Activated CD4-positive, alpha-beta T cell treated with anti-CD3 and anti-CD28 coated beads, Interleukin-2, amount 50 U/mL, for 48 hours (primary cell): Measurements from ENCODE around the gene PIEZO1.

ENCODE experiments used
- DNase-seq, 2 experiments: peaks; one replicate each; pipeline ENCODE4 v3.0.0-alpha.2; 2020

The PIEZO1 gene

DNA sequence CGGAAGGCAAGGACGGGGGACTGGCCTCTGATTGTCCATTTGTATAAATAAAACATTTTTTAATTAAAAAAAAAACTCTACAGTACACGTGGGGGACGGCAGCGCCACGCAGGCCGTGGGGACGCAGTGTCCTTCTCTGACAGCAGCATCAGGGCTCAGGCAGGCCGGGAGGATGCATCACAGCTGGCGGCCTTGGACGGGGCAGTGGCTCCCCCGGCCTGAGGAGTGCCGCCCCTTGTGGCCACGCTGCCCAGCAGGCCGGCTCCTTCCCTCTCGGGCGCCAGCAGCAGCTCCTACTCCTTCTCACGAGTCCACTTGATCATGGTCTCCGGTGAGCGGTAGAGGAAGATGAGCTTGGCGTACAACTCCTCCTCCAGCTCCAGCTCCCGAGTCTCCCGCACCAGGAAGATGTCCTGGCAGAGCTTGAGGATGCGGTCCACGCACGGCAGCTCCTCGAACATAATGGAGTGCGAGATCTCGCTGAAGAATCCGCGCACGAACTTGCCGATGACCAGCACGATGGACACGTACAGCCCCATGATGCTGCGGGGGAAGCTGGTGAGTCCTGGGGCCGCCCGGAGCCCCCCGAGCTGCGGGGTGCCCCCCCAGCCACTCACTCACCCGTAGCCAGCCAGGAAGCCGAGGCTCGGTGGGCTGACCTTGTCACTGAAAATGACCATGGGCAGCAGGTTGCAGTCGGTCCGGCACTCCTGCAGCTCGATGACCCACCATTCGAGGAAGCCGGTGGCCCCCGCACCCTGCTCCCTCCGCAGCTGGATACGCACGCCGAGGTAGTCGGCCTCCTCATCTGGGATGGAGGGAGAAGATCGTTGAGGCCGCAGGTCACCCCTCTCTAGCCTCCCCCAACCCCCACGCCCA lies 69.5 kb downstream of the PIEZO1 start:
- DNase-seq, result no peak

DNA sequence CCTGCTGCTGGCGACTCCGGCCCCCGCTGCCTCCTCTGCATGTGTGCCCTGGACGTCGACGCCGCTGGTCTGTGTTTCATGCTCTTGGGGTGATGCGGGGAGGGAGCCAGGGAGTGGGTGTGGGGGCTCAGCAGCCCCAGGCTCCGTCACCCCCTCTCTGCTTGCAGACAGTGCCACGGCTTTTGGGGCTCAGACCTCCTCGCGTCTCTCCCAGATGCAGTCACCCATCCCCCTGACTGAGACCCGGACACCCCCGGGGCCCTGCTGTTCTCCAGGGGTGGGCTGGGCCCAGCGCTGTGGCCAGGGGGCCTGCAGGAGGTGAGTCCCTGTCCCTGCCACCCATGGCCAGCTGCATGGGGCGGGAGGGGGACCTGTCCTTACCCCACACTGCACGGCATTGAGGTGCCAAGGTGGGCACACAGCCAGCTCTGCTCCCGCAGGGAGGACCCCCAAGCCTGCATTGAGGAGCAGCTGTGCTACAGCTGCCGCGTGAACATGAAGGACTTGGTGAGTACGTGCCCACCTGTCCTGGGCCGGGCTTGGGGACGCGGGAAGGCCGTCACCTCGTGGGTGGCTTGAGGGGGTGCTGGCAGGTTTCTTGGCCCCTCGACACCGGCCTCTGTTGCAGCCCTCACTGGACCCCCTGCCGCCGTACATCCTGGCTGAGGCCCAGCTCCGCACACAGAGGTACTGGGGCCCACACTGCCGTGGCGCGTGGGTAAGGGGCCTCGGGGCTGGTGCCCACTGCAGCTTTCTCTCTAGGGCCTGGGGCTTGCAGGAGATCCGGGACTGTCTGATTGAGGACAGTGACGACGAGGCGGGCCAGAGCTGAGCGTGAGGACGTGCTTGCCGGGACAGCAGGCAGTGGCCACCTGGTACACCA lies 70.4 kb downstream of the PIEZO1 start:
- no peak for DNase-seq

DNA sequence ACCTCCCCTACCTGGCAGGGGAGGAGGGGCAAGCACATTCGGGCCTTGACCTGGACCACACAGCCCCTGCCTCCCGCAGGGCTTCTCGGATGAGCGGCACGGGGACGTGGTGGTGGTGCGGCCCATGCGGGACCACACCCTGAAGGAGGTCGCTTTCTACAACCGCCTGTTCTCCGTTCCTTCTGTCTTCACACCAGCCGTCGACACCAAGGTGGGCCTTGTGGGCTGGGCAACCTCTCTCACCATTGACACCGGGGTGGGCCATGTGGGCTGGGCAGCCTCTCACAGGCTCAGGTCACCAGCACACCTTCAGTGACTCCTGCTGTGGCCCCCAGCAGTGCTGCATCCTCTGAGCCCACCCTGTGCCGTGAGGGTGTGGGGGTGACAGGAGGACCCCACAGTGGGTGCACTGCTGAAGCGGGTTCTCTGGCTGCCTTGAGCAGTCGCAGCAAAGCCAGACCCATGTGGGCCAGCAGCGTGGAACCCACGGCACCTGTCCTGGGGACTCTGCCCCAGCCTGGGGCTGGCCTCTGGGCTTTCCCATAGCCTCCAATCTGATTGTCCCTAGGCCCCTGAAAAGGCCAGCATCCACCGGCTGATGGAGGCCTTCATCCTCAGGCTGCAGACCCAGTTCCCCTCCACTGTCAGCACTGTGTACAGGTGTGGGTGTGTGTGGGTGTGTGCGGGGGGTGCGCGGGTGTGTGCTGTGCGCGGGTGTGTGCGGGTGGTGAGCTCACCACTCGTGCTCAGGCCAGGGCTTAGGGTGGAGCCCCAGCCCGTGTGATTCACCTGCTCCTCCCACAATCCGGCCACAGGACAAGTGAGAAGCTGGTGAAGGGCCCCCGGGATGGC lies 71.2 kb downstream of the PIEZO1 start:
- DNase-seq, result no peak

DNA sequence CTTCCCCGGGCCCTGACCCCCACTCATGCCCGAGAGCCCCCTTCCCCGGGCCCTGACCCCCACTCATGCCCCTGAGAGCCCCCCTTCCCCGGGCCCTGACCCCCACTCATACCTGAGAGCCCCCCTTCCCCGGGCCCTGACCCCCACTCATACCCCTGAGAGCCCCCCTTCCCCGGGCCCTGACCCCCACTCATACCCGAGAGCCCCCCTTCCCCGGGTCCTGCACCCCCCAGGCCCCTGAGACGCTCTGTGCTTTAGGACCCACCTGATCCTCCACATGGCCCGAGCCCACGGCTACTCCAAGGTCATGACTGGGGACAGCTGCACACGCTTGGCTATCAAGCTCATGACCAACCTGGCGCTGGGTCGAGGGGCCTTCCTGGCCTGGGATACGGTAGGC lies 72.0 kb downstream of the PIEZO1 start:
- DNase-seq, result no peak

DNA sequence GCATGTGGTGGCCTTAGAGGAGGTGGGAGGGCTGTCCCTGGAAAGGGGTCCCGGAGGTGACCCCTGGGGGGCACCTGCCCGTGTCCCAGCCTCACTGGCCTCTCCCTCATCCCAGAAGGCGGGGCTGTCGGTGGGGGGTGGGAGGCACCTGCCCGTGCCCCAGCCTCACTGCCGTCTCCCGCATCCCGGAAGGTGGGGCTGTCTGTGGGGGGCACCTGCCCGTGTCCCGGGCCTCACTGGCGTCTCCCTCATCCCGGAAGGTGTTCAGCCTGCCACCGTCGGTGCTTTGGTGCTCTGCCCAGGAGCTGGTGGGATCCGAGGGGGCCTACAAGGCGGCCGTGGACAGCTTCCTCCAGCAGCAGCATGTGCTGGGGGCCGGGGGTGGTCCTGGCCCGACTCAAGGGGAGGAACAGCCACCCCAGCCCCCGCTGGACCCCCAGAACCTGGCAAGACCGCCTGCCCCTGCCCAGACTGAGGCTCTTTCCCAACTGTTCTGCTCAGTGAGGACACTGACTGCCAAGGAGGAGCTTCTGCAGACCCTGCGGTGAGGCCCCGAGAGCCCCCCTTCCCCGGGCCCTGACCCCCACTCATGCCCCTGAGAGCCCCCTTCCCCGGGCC lies 72.5 kb downstream of the PIEZO1 start:
- DNase-seq, result no peak

DNA sequence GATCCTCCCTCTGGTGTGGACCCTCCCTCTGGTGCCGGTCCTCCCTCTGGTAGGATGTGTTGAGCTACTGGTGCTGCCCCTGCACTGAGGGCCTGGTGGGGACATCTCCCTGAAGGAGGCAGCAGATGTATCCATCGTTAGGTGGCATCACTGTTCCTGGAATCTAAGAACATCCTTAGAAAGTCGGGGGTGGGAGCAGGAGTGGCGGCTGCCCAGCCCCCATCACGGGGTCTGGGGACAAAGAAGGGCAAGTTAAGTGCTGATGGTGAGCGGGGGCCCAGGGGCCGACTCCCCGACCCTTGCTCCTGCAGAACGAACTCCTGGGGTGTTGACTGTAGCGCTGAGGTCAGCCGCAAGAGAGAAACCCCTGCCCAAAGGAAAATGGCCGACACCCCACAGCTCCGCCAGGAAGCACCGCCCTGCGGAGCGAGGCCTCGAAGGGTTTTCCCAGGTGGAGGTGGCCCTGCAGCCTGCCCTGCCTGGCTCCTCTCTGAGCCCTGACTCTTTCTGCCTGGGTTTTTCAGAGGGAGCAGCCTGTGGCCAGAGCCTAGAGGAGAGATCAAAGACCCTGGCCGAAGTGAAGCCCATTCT lies 73.2 kb downstream of the PIEZO1 start:
- no peak for DNase-seq

DNA sequence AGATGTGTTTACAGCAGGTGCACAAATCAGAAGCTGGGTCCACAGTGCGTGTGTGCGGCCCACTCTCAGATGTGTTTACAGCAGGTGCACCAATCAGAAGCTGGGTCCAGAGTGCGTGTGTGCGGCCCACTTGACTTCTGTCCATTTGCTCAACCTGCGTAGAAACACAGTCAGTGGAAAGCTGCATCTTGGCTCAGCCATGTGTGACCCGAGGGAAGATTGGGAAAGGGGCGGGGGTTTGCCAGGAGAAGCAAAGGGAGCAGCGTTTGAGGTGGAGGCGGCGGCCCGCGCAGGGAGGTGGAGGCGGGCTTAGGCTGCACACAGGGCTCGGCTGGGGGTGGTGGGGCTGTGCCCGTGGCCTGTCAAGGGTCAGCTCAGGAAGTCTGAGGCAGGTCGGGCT lies 74.5 kb downstream of the PIEZO1 start:
- no peak for DNase-seq

DNA sequence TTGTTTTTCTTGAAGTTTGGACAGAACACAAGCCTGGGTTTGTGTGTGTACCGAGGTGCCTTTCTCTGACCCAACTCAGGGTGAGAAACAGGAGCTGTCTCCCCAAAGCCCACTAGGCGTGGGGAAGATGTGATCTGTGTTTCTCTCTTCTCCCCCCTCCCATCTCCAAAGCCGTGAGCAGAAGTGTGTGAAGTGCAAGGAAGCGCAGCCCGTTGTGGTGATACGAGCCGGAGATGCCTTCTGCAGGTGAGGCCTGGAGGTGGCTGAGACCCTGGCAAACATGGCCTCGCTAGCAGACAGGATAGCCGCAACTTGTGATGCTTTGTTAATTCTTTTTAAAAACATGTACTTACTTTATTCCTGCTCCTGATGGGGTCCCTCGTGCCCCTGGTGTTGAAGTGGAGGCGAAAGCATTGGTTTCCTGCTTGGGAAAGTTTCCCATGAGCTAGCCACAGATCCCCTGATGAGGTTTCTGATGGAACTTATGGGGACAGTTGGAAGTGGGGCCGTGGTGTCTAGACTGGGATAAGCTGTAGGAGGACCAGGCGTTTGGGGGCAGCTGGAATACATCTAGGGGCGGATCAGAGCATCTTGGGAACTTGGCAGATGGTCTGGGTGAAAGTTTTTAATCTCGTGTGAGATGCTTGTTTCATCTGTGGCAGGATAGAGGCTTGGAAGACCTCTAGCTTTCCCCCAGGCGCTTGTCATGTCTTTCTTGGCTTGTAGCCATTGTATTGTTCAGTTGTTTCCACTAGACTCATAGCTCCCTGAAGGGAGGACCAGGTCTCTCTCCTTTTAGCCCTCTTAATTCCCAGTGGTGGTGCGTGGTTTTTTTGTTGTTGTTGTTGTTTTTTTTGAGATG lies 77.8 kb downstream of the PIEZO1 start:
- no peak for DNase-seq

DNA sequence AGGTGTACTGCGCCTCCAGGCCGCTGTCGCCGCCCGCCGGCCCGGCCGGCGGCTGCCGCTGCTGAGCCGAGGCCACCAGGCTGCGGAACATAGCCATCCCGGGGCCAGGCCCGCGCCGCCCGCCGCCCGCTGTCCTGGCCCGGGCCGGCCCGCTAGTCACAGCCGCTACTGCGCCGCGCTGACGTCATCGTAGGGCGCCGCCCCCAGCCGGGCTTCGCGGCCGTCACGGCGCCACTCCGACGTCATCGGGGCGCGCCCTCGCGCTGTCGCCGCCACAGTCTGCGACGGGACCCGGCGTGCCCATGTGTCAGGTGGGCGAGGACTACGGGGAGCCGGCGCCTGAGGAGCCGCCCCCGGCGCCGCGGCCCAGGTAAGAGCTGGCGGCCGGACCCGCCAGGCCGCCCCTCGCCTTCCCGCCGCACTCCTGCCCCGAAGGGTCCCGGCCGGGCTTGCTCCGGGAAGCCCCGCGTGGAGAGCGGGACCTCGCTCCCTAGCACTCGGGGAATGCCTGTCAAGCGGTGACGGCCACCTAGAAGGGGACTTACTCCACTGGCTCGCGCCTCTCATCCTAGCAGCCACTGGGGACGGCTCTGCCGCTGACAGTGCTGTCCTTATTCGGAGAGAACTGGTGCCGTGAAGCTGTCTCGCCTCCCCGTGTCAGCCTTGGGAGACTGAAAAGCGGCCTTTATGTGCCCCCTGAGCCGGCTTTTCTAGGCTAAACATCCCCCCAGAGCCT lies 78.6 kb downstream of the PIEZO1 start, which contains the start of the genes CTU2 and RNF166:
TSS of gene CTU2 (plus strand) at position 275 of the 736 bp plus-strand sequence. CDS start at position 303, 28 bp downstream.
TSS of gene RNF166 (minus strand) at position 180 of the 736 bp plus-strand sequence. CDS start at position 97, 83 bp downstream.
- peak; percentile 91 to 93 for DNase-seq

DNA sequence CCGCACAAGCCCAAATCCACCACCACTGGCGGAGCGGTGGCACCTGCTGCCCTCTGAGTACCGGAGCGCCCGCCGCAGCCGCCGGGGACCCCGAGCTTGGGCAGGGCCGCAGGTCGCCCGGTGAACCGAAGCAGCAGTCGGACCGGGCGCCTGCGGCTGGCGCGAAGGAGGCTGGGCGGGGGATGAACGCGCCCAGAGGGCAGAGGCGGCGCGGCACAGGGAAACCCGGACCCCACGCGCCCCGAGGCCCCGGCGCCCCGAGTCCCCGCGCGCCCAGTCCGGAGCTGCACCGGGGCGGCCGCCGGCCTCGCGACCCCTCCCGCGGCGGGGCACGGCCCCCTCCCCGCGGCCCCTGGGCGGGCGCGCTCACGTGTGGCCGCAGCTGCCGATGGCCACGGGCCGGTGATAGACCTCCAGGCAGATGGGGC lies 79.2 kb downstream of the PIEZO1 start:
- DNase-seq, result peak; percentile 25 to 37

DNA sequence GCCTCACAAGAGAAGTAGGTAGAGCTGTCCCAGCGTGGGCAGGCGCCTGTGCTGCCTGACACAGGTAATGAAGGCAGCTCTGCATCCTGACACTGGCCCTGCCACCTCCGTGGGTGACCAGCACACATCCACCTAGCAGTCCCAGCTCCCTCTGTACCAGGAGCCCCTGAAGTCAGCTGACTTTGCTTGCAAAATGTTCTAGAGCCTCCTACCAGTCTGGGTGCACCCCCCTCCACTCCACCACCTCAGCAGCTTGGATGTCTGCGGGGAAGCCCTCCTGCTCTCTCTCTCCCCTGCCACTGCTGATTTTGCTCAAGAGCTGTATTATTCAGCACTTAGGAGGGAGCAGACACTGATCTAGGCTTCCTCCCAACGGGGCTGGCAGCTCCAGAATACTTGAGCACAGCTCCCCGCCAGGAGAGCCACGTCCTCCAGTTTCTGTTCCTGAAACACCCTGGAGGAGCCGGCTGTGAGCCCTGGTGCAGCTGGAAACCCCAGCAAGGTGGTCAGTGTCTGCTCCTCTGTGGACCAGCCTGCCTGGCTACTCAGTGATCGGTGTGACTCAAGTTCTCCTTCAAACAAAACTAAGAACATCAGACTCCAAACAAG lies 79.8 kb downstream of the PIEZO1 start:
- peak; percentile 18 to 32 for DNase-seq

DNA sequence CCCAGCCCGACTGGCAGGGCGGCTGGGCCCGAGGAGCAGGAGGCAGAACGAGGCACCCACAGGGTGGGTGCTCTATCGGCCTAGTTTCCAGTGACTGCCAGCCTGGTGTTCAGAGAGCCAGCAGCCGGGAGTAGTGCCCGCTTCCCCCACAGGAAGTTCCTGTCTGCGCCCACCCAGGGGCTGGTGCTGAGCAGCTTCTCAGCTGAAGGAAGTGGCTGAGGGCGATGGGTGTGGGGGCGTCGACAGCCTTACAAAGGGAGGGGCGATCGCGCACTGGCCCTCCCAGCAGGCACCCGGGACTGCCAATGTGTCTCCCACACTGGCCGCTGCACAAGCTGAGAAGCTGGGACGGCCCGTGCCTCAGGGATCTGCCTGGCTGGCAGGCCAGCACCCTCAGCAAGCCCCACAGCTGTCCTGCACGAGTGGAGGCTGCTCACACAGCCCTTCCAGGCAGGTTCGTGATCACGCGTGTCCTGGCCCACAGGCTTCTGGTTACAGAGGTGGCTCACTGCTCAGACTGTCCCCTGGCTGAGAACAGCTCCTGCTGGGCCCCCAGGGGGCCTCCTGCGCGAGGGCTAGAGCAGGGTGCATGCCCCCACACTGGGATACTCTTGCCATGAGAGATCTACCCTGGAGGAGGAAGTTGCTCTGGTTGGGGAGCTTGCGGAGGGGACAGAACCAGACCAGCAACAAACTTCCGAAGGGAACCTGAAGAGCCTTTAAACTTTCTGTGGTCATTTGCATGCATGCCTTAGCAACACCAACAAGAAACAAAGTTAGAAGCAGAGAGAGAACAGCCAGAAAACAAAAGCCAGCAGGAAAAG lies 81.3 kb downstream of the PIEZO1 start:
- peak; percentile 78 to 80 for DNase-seq

DNA sequence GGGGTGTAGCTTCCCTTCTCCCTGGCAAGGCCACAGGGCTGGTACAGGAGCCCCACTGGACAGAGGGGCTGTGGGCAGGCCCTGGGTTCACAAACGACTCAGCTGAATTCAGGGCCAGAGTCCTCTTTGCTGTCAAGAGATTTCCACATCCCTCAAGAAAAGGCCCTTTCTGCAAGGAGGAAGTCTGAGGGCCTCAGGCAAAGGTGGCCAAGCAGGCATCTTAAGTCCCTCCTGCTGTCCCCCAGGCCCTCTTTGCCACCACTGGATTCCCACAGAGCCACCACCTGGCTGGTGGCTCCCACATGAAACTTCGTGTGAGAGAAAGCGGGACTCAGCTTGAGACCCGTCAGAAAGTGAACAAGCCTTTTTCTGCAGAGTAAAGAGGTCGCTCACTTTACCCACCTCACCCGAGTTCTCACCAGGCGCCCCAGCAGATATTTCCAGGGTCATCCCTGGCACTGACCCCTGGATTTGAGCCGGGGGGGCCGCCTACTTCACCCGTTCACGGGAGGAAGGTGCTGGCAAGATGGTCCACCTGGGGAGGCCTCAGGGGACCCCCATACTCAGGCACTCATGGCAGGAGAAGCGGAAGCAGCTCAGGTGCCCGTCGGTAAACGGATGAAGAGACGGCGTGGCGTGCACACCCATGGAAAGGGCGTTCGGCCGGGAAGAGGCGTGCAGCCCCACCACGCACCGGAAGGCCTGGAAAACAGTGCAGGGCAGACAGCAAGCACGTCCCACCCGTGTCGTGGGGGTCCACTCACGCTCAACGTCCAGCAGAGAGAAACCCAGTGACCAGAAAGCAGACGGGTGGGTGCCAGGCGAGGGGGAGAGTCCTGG lies 82.4 kb downstream of the PIEZO1 start:
- peak; percentile 36 to 48 for DNase-seq

DNA sequence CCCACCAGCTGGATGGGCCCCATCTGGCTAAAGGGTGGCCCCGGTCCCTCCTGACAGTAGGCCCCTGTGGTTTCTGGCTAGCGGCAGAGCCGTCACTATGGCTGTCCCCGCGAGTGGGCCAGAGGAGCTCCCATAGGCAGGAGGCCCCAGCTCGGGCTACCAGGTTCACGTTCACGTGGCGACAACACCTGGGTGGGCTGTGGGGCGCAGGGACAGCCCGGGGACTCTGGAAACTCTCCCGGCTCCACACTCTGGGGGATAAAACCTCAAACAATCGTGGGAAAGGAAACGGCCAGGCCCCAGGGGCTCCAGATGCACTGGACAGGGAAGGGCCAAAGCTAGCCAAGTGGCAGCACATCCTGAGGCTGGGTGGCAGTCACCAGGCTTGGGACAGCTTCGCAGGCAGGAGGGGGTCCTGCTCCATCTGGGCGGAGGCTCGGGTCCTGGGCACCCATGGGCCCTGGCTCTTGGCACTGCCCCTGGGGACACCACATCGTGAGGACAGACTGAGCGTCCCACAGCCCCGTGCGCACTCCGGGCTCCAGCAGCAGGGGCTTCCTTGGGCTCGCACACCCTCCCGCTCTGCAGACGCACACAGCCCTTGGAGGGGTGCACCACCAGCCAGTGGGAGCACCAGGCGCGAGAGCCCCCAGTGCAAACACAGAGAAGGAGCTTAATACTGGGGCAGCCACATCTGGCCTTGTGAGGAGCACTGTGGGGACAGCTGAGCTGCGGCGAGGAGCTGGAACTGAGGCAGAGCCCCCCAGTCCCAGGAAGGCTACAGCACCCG lies 83.2 kb downstream of the PIEZO1 start:
- peak; percentile 17 to 40 for DNase-seq

DNA sequence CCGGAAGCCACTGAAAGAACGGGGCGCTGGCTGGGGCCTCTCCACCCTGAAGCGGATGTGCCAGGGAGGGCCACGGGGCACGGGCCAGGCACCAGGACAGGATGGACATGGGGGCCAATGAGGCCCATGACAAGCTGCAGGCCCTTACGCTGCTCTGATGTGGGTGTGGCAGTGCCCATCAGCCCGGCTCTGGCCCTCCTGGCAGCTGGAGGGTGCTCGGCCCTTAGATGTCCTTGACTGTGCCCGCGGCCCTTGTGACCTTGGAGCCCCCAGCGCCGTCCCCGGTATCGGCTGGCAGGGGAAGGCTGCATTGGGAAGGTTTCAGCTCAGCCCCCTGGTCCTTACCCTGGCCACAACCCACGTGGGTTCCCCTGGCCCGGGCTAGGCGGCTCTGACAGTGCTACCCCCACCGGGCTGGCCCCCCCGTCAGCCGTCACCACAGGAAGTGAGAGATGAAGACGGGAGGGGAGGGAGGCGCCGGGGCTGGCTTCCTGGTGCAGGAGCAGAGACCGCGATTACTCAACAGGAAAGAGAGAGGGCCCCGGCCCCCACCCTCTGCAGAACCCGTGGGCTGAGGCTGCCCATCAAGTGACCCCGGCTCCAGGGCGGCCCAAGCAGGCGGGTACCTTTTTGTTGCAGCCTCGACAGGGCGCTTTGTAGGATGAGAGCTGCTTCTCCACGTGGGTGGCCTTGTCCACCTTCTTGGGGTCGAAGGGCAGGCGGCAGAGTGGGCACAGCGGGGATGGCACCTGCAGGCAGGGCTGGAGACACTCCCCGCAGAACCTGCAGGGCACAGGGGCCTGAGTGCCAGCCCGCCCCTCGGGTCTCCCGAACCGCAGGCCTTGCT lies 84.2 kb downstream of the PIEZO1 start:
- peak; percentile 95 for DNase-seq

DNA sequence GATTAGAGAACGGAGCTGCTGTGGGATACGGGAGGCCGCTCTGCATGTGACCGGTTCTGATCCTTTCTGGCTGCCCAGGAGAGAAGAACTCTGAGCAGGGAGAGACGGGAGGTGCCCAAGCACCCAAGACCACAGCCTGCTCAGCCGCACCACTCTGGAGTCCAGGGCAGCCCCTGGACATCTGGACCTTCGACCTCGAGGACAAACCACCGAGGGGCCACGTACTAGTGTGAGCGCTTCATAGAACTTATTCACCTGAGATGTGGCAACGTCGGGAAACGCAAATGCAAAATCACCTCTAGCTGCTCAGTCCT lies 84.7 kb downstream of the PIEZO1 start:
- no peak for DNase-seq
